Muscle of arm (tissue), 12 donors: ENCODE results near the gene SNX17. TPM values are rescaled to one million over a fixed set of nuclear protein-coding genes. Genes with fewer than 3 reads are reported as not detected.

Experiments
- DNase-seq: peaks from one replicate; pipeline ENCODE4 v3.0.0-alpha.2; 2013
- polyA plus RNA-seq, 12 donors: library from polyadenylated mRNA; unstranded; fragments of 120-200 nt; gene quantifications; one replicate each; pipeline ENCODE4 v1.2.1, GENCODE V29; 2013; ENCODE audit not compliant: insufficient read length in 12 of 12

The SNX17 gene
- polyA plus RNA-seq, 12 donors = 56.4 to 82.2 (median 69.6) TPM; not detected in 1

- peak; percentile 96 for DNase-seq
These were observed 13.8 kb upstream of the SNX17 start, which contains the start of gene GTF3C2 for GRCh38 chr2:27356382-27357181. Gene GTF3C2 (minus strand): TSS chr2:27356764. CDS start chr2:27343554, 13,210 bp downstream.

- DNase-seq = no peak
These were observed 7.6 kb upstream of the SNX17 start for GRCh38 chr2:27362678-27363420.

- no peak for DNase-seq
These were observed 6.5 kb upstream of the SNX17 start for GRCh38 chr2:27363933-27364332.

- no peak for DNase-seq
These were observed 868 bp upstream of the SNX17 start for GRCh38 chr2:27369471-27370025.

- DNase-seq = peak; percentile 33
These were observed 602 bp downstream of the SNX17 start for GRCh38 chr2:27370816-27371620.

- no peak for DNase-seq
These were observed 2.5 kb downstream of the SNX17 start for GRCh38 chr2:27372937-27373336.

- DNase-seq = no peak
These were observed 3.2 kb downstream of the SNX17 start for GRCh38 chr2:27373567-27373966.

- DNase-seq = no peak
These were observed 5.2 kb downstream of the SNX17 start for GRCh38 chr2:27375513-27376099.

- no peak for DNase-seq
These were observed 5.9 kb downstream of the SNX17 start for GRCh38 chr2:27376151-27376865.

GRCh38 chr2:27376866-27377617, 6.6 kb downstream of the SNX17 start:
- DNase-seq = no peak

- DNase-seq = no peak
These were observed 7.2 kb downstream of the SNX17 start for GRCh38 chr2:27377618-27378095.

- DNase-seq = no peak
These were observed 7.8 kb downstream of the SNX17 start for GRCh38 chr2:27378096-27378808.

- DNase-seq = no peak
These were observed 8.4 kb downstream of the SNX17 start for GRCh38 chr2:27378809-27379290.

- DNase-seq = no peak
These were observed 9.0 kb downstream of the SNX17 start for GRCh38 chr2:27379383-27379835.

GRCh38 chr2:27379836-27380625, 9.6 kb downstream of the SNX17 start:
- peak; percentile 46 for DNase-seq

GRCh38 chr2:27380626-27381545, 10.5 kb downstream of the SNX17 start, which contains the start of gene ZNF513:
Gene ZNF513 (minus strand): TSS chr2:27380734. CDS start chr2:27380526, 208 bp downstream.
- DNase-seq = peak; percentile 94
